GM20000 (cell line): Measurements from ENCODE around the gene LRRC27.

Experiments
- DNase-seq: peaks from one replicate; pipeline ENCODE4 v3.0.0; 2012; ENCODE audit warnings: low spot score
- TF ChIP-seq, protein P1 (sequence below): IDR thresholded peaks from 2 replicates; pipeline ENCODE4 v1.5.1; 2012; ENCODE audit warnings: mild to moderate bottlenecking, control low read depth; ENCODE audit errors: extremely low read depth, missing control alignments

The LRRC27 gene

DNA sequence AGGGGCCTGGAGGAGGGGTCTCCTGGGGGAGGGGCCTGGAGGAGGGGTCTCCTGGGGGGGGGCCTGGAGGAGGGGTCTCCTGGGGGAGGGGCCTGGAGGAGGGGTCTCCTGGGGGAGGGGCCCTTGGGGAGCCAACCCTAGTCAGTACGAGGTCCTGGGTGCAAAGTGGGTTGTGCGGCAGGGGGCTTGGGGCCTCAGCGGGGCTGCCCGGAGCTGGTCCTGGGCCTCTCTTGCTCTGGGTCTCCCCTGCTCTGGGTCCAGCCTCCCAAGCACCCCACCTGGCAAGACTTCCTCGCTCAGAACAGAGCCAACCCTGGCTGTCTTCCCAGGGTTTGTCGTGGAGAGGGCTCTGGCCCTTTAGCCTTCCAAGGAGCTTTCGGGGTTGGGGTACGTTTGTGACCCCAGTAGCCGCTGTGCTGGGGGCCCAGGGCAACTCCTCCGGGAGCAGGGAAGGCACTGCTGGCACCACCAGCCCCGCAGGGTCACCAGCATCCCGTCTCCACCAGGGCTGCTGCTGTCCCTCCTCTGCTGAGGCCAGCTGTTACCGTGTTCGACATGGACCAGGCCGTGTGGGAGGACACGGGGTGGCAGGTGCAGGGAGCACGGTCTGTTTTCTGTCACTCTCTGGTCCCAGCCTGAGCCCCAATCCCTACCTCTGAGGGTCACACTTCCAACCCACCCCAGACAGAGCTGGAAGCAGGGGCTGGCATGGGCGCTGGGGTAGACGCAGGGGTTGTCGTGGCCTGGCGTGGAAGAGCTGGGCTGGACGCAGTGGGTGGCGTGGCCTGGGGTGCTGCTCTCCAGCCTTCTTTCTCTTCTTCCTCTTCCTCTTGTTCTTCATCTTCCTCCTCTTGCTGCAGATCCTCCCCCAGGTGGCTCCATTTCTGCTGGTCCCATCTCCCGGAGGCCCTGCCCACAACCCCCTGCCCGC, 87.8 kb downstream of the LRRC27 start:
- TF ChIP-seq, protein P1, sequence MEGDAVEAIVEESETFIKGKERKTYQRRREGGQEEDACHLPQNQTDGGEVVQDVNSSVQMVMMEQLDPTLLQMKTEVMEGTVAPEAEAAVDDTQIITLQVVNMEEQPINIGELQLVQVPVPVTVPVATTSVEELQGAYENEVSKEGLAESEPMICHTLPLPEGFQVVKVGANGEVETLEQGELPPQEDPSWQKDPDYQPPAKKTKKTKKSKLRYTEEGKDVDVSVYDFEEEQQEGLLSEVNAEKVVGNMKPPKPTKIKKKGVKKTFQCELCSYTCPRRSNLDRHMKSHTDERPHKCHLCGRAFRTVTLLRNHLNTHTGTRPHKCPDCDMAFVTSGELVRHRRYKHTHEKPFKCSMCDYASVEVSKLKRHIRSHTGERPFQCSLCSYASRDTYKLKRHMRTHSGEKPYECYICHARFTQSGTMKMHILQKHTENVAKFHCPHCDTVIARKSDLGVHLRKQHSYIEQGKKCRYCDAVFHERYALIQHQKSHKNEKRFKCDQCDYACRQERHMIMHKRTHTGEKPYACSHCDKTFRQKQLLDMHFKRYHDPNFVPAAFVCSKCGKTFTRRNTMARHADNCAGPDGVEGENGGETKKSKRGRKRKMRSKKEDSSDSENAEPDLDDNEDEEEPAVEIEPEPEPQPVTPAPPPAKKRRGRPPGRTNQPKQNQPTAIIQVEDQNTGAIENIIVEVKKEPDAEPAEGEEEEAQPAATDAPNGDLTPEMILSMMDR = no peak
- peak; percentile 35 for DNase-seq

DNA sequence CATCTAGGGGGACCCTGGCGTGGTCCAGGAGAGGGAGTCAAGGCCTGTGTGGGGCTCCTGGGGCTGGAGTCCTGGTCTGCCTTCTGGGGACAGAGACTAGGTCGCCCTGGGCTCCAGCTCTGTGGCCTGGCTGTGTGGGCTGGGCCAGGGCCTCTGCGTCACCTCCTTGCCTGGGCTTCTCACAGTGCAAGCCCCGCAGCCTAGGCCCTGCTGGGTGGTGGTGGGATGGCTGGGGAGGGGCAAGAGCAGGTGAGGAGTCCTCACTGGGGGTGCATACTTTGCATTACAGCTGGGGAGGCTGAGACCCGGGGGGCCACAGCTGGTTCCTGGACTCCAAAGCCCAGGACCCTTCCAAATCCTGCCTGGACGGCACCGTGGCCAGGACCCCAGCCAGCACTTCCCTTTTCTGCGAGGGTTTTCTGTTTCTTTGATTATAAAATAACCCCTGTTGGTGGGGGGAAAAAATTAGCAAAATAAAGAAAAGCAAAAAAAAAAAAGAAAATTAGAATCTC, 88.5 kb downstream of the LRRC27 start:
- DNase-seq = peak; percentile 63
- TF ChIP-seq, protein P1 = no peak

DNA sequence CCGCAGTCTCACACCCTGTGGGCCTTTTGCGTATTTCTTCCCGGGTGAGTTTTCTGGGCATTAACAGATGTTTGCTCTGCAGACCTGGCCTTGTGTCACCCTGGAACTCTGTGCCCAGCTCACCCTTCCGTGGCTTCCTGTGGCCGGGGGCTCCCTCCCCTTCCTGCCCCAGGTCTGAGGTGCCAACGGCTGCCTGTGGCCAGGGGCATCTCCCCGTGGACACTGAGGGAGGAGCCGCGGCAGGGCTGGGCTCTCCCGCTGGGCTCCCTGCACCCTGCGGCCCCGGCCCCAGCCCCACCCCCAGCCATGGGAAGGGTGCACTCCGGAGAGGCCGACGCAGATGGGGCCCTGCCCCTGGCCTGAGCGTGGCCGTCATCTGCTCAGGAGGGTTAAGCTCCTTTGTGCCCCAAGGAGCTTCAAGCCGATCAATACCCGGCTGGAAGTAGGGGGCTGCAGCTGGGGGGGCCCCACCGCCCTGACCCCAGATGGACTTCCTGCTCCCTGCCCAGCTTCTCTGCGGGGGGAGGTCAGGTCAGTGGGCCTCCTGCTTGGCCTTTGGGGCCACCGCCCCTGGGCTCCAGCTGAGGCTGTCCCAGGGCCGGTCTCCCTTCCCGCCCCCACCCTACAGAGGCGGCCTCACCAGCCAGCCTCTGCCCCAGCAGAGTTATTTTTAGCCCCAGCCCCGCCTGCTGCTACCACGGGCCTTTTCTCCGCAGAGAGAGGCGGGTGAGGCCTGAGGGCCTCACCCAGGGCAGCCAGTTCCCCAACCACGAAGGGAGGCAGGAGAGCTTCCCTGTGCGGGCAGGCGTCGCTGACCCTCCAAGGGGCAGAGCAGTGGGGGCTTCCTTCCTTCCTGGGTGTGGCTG, 89.2 kb downstream of the LRRC27 start:
- peak; percentile 79 for DNase-seq
- TF ChIP-seq, protein P1 = no peak

DNA sequence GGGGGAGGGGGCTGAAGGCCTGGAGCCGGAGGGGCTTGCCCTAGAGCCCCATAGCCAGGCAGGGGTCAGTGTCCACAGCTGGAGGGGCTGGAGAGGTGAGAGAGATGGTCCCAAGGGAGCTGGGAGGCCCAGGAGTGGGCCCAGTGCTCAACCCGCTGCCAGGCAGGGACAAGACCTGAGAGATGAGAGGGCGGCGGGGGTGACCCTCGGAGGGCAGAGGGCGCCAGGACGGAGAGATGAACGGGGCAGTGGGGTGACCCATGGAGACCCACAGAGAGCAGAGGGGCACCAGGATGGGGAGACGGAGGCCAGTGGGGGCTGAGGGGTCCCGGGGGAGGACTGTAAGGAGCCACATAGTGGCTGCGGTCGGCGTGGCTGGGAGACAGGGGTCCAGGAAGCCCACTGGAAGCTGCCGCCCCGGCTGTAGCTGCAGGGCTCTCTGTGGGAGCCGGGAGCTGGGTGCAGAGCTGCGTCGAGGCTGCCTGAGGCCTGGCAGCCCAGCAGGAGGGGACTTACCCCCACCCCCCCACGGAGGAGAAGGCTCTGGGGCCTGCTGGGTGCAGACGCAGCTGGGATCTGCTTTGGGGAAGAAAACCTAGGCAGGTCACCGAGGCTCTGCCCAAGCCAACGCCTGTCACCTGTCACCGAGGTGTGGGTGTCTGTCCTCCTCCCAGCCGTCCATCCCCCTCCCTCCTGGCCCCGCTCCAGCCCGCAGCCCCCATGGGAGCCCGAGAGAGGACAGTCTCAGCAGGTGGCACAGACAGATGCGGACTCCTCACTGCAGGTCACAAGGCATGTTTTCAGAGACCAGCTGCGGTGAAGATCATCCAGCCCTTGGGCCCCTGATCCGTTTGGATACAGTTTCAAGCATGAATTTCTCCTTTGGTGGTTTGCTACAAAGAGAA, 90.1 kb downstream of the LRRC27 start:
- TF ChIP-seq, protein P1 = no peak
- peak; percentile 66 for DNase-seq

DNA sequence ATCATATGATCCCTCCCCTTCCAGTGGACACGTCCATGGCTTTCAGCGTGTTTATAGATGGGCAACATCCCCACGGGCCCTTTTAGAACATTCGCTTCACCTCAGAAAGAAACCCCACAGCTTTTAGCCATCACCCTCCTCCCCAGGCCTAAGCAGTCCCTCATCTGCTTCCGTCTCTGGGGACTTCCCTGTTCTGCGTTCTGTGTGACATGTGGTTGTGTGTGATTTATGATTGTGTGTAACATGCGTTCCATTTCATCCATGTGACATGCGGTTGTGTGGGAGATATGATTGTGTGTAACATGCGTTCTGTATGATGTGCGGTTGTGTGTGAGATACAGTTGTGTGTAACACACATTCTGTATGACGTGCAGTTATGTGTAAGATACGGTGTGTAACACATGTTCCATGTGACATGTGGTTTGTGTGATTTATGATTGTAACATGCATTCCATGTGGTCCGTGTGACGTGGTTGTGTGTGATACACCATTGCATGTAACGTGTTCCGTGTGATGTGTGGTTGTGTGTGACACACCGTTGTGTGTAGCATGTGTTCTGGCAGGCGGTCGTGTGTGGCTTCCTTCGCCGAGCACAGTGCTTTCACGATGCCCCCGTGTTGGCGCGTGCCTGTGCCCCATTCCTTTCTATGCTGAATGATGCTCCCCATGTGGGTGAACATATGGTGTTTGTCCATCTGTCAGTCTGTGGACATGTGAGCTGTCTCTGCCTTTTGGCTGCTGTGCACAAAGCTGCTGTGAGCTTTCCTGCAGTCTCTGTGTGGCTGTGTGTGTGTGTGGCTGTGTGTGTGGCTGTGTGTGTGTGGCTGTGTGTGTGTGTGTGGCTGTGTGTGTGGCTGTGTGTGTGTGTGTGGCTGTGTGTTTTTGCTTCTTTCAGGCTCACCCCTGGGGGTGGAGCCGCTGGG, 91.2 kb downstream of the LRRC27 start:
- TF ChIP-seq, protein P1 = no peak
- peak; percentile 65 for DNase-seq
